ACC112 (cell line): ENCODE data around the gene CEP43.
A peak's percentile ranks its signal among the peaks of the same experiment; 100 is the strongest.

Experiments used
- H2AFZ ChIP-seq: fragments of 200-600 bp; sonication (generic); one replicate; pipeline ENCODE4 v1.6.0; 2017; ENCODE audit warnings: antibody characterized with exemption, low read length; ENCODE audit not compliant: unreplicated experiment
- H3K27ac ChIP-seq: fragments of 200-600 bp; sonication (generic); 2 replicates; pipeline ENCODE4 v1.5.1; 2014; ENCODE audit warnings: low read depth, mild to moderate bottlenecking, antibody characterized with exemption, low read length, moderate library complexity
- H3K27me3 ChIP-seq: fragments of 200-600 bp; sonication (generic); 2 replicates; pipeline ENCODE4 v1.6.1; 2014; ENCODE audit warnings: mild to moderate bottlenecking, antibody characterized with exemption, low read length, moderate library complexity, mixed read lengths; ENCODE audit not compliant: insufficient read depth
- H3K36me3 ChIP-seq: fragments of 200-600 bp; sonication (generic); 2 replicates; pipeline ENCODE4 v1.6.1; 2016; ENCODE audit warnings: mild to moderate bottlenecking, antibody characterized with exemption, low read length, moderate library complexity, mixed read lengths; ENCODE audit not compliant: insufficient read depth
- H3K4me1 ChIP-seq: fragments of 200-600 bp; sonication (generic); one replicate; pipeline ENCODE4 v1.6.1; 2016; ENCODE audit warnings: low read length, mixed read lengths; ENCODE audit not compliant: insufficient read depth, unreplicated experiment, control insufficient read depth
- H3K4me3 ChIP-seq: fragments of 200-600 bp; sonication (generic); 2 replicates; pipeline ENCODE4 v1.5.1; 2014; ENCODE audit warnings: mild to moderate bottlenecking, low read depth, low read length
- H3K79me2 ChIP-seq: fragments of 200-600 bp; sonication (generic); one replicate; pipeline ENCODE4 v1.6.0; 2016; ENCODE audit warnings: low read length; ENCODE audit not compliant: control insufficient read depth, unreplicated experiment, insufficient read depth

Gene CEP43

GRCh38 chr6:166955865-166956443 is 43.2 kb upstream of the CEP43 start:
- Histone ChIP-seq H2AFZ (peak overlapping the region; percentile 90), H3K36me3 (no peaks in the 10 kb centered on the region), H3K4me3 (peak overlapping the region; percentile 82), H3K27me3 (no peaks in the 10 kb centered on the region), H3K27ac (no peak overlapping the region), H3K79me2 (no peaks in the 10 kb centered on the region), H3K4me1 (peaks cover 10% of the 10 kb centered on the region)

GRCh38 chr6:166956444-166957086 is 42.6 kb upstream of the CEP43 start, which contains the start of gene RNASET2:
Gene RNASET2 (minus strand): TSS chr6:166956550. CDS start chr6:166956182, 368 bp downstream.
- Histone ChIP-seq H3K79me2 (no peaks in the 10 kb centered on the region), H3K4me3 (peak within 1 kb of the TSS; percentile 82), H2AFZ (peak within 1 kb of the TSS; percentile 94), H3K36me3 (no peaks in the 10 kb centered on the region), H3K27me3 (no peaks in the 10 kb centered on the region), H3K27ac (no peak within 1 kb of the TSS), H3K4me1 (peaks cover 10% of the 10 kb centered on the region)

GRCh38 chr6:166957087-166957804 is 42.0 kb upstream of the CEP43 start:
- H3K36me3 ChIP-seq = no peaks in the 10 kb centered on the region
- H3K27me3 ChIP-seq = no peaks in the 10 kb centered on the region
- H2AFZ ChIP-seq = peak overlapping the region; percentile 94
- peaks cover 10% of the 10 kb centered on the region for H3K4me1 ChIP-seq
- H3K4me3 ChIP-seq = peak overlapping the region; percentile 82
- H3K27ac ChIP-seq = no peak overlapping the region
- H3K79me2 ChIP-seq = no peaks in the 10 kb centered on the region

GRCh38 chr6:166957805-166958076 is 41.5 kb upstream of the CEP43 start:
- no peak overlapping the region for H2AFZ ChIP-seq
- no peak overlapping the region for H3K27ac ChIP-seq
- no peaks in the 10 kb centered on the region for H3K27me3 ChIP-seq
- no peaks in the 10 kb centered on the region for H3K36me3 ChIP-seq
- no peak overlapping the region for H3K4me3 ChIP-seq
- H3K4me1 ChIP-seq = peaks cover 10% of the 10 kb centered on the region
- no peaks in the 10 kb centered on the region for H3K79me2 ChIP-seq

- Histone ChIP-seq H3K27me3 (no peaks in the 10 kb centered on the region), H3K27ac (no peak overlapping the region), H3K4me3 (no peak overlapping the region), H3K79me2 (no peaks in the 10 kb centered on the region), H2AFZ (no peak overlapping the region), H3K36me3 (no peaks in the 10 kb centered on the region), H3K4me1 (peaks cover 10% of the 10 kb centered on the region)
These were observed 40.0 kb upstream of the CEP43 start for GRCh38 chr6:166958926-166959861.

GRCh38 chr6:166959911-166960608 is 39.1 kb upstream of the CEP43 start:
- Histone ChIP-seq H3K27me3 (no peaks in the 10 kb centered on the region), H3K4me3 (no peak overlapping the region), H3K79me2 (no peaks in the 10 kb centered on the region), H3K27ac (no peak overlapping the region), H2AFZ (no peak overlapping the region), H3K4me1 (peaks cover 10% of the 10 kb centered on the region), H3K36me3 (no peaks in the 10 kb centered on the region)

- Histone ChIP-seq H3K4me1 (peaks cover 10% of the 10 kb centered on the region), H3K27me3 (no peaks in the 10 kb centered on the region), H3K79me2 (no peaks in the 10 kb centered on the region), H3K27ac (no peak overlapping the region), H3K4me3 (no peak overlapping the region), H2AFZ (no peak overlapping the region), H3K36me3 (no peaks in the 10 kb centered on the region)
These were observed 38.6 kb upstream of the CEP43 start for GRCh38 chr6:166960609-166960978.

GRCh38 chr6:166966268-166966667 is 32.9 kb upstream of the CEP43 start:
- Histone ChIP-seq H3K36me3 (peaks cover 17% of the 10 kb centered on the region), H3K4me1 (no peaks in the 10 kb centered on the region), H3K27me3 (no peaks in the 10 kb centered on the region), H3K79me2 (no peaks in the 10 kb centered on the region), H3K27ac (no peak overlapping the region), H2AFZ (no peak overlapping the region), H3K4me3 (no peak overlapping the region)

GRCh38 chr6:166969390-166970002 is 29.7 kb upstream of the CEP43 start:
- H3K36me3 ChIP-seq = peaks cover 30% of the 10 kb centered on the region
- no peak overlapping the region for H3K27ac ChIP-seq
- H3K4me3 ChIP-seq = no peak overlapping the region

GRCh38 chr6:166970091-166970490 is 29.1 kb upstream of the CEP43 start:
- Histone ChIP-seq H3K36me3 (peaks cover 30% of the 10 kb centered on the region), H3K4me3 (no peak overlapping the region), H3K27ac (no peak overlapping the region), H3K79me2 (no peaks in the 10 kb centered on the region), H2AFZ (no peak overlapping the region), H3K4me1 (no peaks in the 10 kb centered on the region), H3K27me3 (no peaks in the 10 kb centered on the region)

More at GRCh38 chr6:166969390-166970002, 29.7 kb upstream of the CEP43 start:
- H3K79me2 ChIP-seq = no peaks in the 10 kb centered on the region
- no peaks in the 10 kb centered on the region for H3K27me3 ChIP-seq
- H2AFZ ChIP-seq = no peak overlapping the region
- no peaks in the 10 kb centered on the region for H3K4me1 ChIP-seq
